Right atrium auricular region (tissue), 2 donors: ENCODE results near the gene RAD51B. TPM values are rescaled to one million over a fixed set of nuclear protein-coding genes. Genes with fewer than 3 reads are reported as not detected.

Source experiments
- DNase-seq: peaks from one replicate; pipeline ENCODE4 v3.0.0-alpha.2; 2019; ENCODE audit warnings: low spot score
- H3K27ac ChIP-seq, 2 donors: fragments of 200-600 bp; sonication (generic); 1 replicate in 1 of 2; 2 replicates in 1 of 2; pipeline ENCODE4 v1.5.1; 2016 to 2019
- H3K27me3 ChIP-seq, 2 donors: fragments of 200-600 bp; sonication (generic); one replicate each; pipeline versions ENCODE4 v1.5.1 to v1.6.0; 2017 to 2019
- H3K36me3 ChIP-seq: fragments of 200-600 bp; sonication (generic); one replicate; pipeline ENCODE4 v1.5.1; 2016
- H3K4me1 ChIP-seq, 2 donors: fragments of 200-600 bp; sonication (generic); one replicate each; pipeline versions ENCODE4 v1.5.1 to v1.6.0; 2017 to 2019
- H3K4me3 ChIP-seq, 2 donors: fragments of 200-600 bp; sonication (generic); 1 replicate in 1 of 2; 2 replicates in 1 of 2; pipeline ENCODE4 v1.5.1; 2017 to 2019; ENCODE audit warnings: mild to moderate bottlenecking in 1 of 2, moderate library complexity in 1 of 2
- H3K9me3 ChIP-seq, 2 donors: fragments of 200-600 bp; sonication (generic); one replicate each; pipeline ENCODE4 v1.5.1; 2019
- total RNA-seq, 2 donors: library from RNA; depleted of rRNA; stranded (reverse); fragments of >200 nt; gene quantifications; one replicate each; pipeline ENCODE4 v1.1.0, GENCODE V29; 2016
- TF ChIP-seq, protein P1 (sequence below), 2 donors: fragments of 200-600 bp; sonication (generic); IDR thresholded peaks; one replicate each; pipeline ENCODE4 v1.5.1; 2019; ENCODE audit warnings: antibody characterized with exemption in 2 of 2

Gene RAD51B
- total RNA-seq, 2 donors from 2014 or later, result 1.2 to 1.5 TPM

DNA sequence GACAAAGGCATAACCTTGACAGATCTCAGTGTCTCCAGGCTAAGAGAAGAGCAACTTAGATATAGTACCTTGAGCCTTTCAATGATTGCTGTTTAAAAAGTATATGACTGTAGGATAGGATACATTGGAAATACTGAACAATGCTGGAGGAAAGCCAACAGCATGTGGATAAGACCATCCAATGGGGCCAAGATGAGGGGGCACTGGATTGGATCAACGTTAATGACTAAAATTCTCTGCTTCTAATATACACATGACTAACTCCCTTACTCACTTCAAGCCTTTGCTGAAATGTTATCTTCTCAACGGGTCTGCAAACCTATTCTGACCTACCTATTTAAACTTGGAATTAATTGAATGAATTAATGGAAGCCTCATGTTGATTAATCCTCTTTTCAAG, 354.9 kb downstream of the RAD51B start:
- H3K27me3 ChIP-seq, result no peaks in the 10 kb centered on the region
- H3K9me3 ChIP-seq, result no peaks in the 10 kb centered on the region
- H3K36me3 ChIP-seq, result no peaks in the 10 kb centered on the region
- no peak overlapping the region for H3K27ac ChIP-seq
- TF ChIP-seq, protein P1, sequence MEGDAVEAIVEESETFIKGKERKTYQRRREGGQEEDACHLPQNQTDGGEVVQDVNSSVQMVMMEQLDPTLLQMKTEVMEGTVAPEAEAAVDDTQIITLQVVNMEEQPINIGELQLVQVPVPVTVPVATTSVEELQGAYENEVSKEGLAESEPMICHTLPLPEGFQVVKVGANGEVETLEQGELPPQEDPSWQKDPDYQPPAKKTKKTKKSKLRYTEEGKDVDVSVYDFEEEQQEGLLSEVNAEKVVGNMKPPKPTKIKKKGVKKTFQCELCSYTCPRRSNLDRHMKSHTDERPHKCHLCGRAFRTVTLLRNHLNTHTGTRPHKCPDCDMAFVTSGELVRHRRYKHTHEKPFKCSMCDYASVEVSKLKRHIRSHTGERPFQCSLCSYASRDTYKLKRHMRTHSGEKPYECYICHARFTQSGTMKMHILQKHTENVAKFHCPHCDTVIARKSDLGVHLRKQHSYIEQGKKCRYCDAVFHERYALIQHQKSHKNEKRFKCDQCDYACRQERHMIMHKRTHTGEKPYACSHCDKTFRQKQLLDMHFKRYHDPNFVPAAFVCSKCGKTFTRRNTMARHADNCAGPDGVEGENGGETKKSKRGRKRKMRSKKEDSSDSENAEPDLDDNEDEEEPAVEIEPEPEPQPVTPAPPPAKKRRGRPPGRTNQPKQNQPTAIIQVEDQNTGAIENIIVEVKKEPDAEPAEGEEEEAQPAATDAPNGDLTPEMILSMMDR (IDR thresholded peaks at IDR 0.05), result no peak
- no peak for DNase-seq
- no peaks in the 10 kb centered on the region for H3K4me1 ChIP-seq
- no peak overlapping the region for H3K4me3 ChIP-seq

DNA sequence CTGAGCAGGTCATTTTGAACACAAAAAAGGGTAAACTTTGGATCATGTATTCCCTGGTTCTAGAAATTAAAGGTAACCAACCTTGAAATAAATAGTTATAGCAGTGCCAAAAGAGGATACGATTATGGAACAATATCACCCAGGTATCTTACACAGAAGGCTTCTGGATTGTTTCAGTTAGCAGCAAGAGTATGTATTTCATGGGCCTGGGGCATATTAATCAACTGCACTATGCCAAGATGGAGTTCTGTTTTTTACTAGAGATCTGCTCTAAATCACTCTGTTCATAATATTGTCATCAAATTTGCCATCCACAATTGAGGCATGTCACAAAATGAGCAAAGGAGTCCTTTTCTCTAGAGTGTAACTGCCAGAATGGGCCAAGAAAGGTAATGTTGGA, 357.1 kb downstream of the RAD51B start:
- Histone ChIP-seq H3K36me3 (no peaks in the 10 kb centered on the region), H3K27me3 (no peaks in the 10 kb centered on the region), H3K4me3 (no peak overlapping the region), H3K9me3 (no peaks in the 10 kb centered on the region), H3K4me1 (no peaks in the 10 kb centered on the region), H3K27ac (no peak overlapping the region)
- no peak for DNase-seq
- TF ChIP-seq, protein P1 (IDR thresholded peaks at IDR 0.05), result no peak

DNA sequence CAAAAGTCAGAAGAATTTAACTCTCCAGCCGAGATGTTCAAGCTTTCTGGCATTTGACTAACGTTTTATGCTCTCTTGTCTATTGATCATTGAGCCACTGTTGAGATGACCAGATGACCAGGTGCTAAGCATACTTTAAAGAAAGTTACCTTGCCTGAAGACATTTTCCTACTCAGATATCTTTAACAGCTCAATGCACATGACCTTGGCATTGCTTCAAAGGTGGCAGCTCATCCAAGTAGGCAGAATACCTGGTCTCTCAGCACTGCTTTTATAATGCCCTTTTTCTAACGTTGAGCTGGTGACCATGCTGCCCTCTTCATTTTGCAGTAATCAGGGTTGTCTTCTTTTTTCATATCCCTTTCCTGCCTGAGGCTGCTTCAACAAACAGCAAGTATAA, 358.1 kb downstream of the RAD51B start:
- Histone ChIP-seq H3K36me3 (no peaks in the 10 kb centered on the region), H3K27ac (no peak overlapping the region), H3K4me1 (no peaks in the 10 kb centered on the region), H3K9me3 (no peaks in the 10 kb centered on the region), H3K27me3 (no peaks in the 10 kb centered on the region), H3K4me3 (no peak overlapping the region)
- TF ChIP-seq, protein P1 (IDR thresholded peaks at IDR 0.05), result no peak
- DNase-seq, result no peak

DNA sequence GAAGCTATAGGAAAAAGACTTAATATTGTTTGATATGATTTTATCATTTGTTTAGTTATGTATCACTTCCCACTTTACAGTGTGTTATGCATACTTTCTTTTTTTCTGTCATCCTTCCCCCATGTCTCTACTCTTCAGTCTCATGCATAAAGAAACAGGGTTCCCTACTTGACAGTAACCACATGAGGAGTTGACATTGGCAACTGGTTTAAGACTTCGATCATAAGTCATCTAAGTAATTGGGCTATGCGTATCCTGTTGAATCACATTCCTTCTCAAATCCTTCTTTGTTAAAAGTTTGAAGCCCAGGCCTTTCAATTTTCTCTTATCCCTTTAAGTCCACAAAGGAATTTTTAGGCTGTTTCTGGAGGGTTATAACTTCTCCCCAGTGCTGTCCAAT, 358.7 kb downstream of the RAD51B start:
- TF ChIP-seq, protein P1 (IDR thresholded peaks at IDR 0.05), result no peak
- Histone ChIP-seq H3K27me3 (no peaks in the 10 kb centered on the region), H3K9me3 (no peaks in the 10 kb centered on the region), H3K4me3 (no peak overlapping the region), H3K36me3 (no peaks in the 10 kb centered on the region), H3K27ac (no peak overlapping the region), H3K4me1 (no peaks in the 10 kb centered on the region)
- no peak for DNase-seq

DNA sequence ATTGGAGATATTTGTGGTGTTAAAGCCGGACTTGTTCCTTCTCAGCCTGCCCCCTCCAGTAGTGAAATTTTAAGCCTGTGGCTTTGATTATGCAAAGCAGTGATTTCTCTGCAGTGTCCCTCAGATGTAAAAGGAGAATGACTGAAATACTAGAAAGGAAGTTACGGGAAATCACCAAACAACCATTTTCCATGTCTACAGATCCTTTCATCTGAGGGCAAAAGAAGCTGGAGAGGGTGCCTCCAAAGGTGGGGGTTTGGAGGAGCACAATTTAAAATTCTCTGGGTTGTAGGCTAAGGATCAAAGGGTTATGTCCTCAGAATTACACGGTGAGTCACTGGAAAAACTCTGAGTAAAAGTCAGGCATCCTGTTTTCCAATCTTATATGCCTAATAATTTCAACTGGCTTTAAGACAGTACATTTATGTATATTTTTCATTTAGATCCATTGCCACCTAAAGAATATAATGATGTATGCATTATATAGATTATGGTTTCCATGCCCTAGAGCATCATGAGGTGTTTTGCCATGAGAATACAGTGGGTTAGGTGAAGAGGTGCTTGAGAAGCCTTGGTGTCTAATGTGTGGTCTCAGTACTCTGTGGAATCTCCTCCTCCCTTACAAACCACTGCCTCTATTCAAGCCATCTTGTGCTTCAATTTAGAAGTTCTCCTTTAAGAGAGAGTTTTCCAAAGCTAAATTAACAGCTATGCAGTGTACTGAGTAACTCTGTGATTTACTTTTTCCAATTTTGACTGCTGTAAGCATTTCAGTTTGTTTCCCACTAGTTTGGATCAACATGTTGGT, 362.1 kb downstream of the RAD51B start:
- Histone ChIP-seq H3K9me3 (no peaks in the 10 kb centered on the region), H3K4me1 (no peaks in the 10 kb centered on the region)

More for the DNA sequence above, 362.1 kb downstream of the RAD51B start:
- Histone ChIP-seq H3K4me3 (no peak overlapping the region), H3K27ac (no peak overlapping the region), H3K36me3 (no peaks in the 10 kb centered on the region), H3K27me3 (no peaks in the 10 kb centered on the region)
- TF ChIP-seq, protein P1 (IDR thresholded peaks at IDR 0.05), result no peak
- no peak for DNase-seq
